Measurements from ENCODE around the gene NBEAL1.
"Not testable (repeated sequence)": the region's sequence is repeated elsewhere in the genome, so short reads cannot be mapped to it uniquely, and the experiment has no call there.

The NBEAL1 gene

DNA sequence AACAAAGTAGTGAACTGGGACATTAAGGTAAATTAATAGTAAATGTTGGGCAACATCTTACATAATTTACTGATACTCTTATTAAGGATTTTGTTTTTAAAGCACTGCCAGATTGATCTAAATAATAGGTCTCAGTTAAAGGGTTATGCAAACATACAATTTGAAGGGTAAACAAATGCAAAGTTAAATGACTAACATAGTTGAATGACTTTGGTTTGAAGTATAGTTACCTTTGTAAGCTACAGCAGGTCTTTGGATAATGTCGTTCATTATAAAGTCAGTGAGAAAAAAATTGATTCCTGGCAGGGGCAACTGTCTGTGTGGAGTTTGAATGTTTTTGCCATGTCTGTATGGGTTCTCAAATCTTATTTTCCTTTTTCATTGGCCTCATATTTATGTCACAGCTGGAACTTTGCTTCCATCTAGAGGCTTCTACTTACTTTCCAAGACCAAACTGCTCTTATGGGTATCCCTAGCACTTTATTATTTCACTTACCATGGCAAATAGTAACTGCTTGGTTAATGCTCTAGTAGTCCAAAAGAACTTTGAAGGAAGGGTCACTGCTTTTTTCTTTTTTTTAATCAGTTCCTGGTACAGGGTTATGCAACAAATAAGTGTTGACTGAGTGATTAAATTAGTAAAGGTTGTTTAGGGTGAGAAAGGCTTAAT lies 107.8 kb downstream of the NBEAL1 start:
- no peak for DNase-seq

DNA sequence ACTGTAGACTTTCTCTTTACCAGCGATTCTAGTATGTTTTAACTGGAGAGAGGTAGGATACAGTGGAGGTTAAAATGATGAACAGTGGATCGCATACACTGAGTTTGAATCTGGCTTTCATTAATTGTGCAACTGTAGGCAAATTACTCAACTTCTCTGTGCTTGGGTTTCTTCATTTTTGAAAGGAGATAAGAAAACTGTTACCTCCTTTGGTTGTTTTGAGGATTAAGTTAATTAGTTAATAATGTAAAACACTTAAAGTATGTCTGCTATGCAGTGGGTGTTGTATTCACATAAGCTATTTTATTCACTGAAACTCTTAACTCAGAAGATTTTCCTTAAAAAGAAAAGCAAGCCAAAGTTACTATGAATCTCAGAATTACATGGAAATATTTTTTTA lies 112.3 kb downstream of the NBEAL1 start:
- DNase-seq = no peak

DNA sequence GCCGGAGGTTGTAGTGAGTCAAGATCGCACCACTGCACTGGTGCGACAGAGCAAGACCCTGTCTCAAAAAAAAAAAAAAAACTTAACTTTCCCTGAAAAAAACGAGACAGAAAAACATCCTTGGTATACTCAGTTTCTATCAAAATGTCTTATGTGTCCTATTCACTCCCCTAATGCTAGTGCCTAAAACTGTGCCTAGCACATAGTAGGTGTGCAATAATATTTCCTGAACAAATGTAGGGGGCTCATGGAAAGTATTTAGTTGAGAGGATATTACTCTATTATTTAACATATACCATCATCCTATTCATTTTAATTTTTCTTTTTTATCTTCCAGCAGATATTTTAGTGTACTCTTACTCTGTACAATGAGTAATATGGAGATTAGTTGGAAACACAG lies 120.4 kb downstream of the NBEAL1 start:
- no peak for DNase-seq

DNA sequence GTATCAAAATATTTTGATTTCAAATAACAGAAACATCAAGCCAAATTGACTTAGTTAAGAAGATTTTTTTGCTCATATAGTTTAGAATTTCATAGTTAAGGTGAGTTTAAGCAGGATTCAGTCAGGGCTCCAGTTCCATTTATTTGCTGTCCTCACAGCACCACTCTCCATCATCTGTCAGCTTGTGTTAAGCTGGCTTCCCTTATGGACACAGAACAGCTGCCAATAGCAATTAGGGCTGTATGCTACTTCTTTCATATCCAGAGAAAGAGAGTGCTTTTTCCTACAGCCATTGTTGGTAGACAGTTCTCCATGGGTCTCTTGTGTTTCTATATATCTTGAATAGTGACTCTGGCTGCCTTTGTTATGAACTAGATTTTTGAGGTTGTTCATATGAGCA lies 128.7 kb downstream of the NBEAL1 start:
- DNase-seq = no peak

DNA sequence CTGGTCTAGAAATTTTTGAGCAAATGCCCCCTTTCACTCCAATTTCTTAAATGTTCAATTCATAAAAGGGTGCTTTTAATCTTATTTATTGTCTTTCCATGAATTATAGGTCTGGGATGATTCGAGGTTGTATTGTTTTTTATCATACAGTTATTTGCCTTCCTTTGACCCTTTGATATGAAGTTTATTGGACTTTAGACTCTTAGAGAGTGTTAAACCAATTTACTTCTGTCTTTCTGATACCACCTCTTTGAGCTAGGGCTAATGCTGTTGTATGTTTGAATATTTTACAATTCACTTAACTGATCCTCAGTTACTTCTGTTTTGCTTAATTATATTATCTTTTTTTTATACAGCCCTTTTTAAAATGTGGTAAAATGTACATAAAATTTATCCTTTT lies 134.5 kb downstream of the NBEAL1 start:
- no peak for DNase-seq

DNA sequence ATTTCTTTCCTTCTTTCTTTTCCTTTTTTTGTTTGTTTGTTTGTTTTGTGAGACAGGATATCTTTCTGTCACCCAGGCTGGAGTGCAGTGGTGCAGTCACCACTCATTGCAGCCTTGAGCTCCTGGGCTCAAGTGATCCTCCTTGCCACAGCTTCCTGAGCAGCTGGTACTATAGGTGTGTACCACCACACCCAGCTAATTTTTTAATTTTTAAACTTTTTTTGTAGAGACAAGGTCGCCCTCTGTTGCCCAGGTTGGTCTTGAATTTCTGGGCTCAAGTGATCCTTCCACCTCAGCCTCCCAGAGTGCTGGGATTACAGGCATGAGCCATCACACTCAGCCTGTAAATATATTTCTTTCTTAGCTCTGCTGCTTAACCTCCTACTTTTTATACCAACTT lies 140.7 kb downstream of the NBEAL1 start:
- no peak for DNase-seq

DNA sequence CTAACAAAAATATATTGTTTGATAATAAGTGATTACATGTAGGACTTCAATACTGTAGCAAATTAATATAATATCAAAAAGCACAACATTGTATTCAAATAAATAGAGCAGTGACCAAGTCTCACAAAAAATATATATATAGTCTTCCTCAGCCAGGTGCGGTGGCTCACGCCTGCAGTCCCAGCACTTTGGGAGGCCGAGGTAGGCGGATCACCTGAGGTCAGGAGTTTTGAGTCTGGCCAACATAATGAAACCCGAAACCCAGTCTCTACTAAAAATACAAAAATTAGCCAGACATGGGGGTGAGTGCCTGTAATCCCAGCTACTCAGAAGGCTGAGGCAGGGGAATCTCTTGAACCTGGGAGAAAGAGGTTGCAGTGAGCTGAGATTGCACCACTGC lies 148.0 kb downstream of the NBEAL1 start:
- DNase-seq = not testable (repeated sequence)

DNA sequence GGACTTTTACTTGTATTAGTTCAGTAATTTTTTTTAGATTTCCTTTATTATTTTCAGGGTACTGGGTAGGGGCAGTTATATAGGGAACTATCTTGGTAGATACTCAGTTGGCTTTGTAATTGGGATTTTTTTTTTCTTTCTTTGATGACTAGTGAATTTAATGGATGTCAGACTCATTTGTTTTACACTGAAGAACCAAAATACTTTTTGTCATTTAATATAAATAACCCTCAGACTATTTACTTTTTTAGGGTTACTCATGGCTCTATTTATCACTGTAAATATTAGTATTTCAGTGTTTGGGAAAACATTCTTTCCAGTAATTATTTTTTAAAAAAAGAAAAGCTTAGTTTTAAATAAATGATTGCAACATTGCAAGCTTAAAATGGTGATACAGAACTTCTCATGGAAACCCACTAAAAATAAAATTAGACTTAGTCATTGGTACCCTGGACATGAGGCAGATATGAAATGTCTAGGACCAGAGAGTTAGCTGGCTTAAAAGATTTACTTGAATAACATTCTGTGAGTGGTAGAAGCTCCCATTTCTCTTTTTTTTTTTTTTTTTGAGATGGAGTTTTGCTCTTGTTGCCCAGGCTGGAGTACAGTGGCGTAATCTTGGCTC lies 149.7 kb downstream of the NBEAL1 start:
- DNase-seq = no peak

DNA sequence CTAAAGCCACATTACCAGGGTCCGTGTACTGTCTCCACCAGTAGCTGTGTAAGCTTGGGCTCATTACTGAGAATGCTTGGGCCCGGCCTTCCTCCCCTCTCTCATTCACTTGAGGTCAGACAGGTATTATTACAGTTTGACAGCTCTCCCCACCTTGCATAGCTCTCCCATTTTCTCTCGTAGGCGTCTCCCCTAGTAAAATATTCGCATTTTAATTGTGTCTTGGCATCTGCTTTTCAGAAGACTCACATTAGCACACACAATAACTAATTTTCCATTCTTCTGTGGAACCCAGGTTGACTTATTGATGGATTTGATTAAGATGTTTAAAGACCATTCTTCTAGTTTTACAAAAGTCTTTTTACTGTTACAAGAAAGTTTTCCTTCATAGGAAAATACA lies 153.1 kb downstream of the NBEAL1 start:
- DNase-seq = no peak

DNA sequence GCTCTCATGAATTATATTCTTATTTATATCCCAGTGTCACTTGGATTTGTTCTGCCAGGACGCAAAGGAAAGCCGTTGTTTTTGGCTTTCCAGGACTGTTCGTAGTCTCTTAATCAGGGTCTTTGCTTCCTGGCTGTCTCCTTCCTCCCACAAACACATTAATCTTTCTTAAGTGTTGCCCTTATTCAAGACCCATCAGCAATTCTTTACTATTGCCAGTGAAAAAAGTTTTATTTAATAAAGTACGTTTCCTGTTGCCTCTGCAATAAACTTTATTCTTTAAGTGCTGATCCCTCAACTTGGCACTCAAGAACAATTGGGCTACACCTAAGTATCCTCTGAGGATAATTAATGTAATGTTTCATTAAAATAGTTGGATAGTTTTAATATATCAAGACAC lies 155.8 kb downstream of the NBEAL1 start:
- DNase-seq = no peak

DNA sequence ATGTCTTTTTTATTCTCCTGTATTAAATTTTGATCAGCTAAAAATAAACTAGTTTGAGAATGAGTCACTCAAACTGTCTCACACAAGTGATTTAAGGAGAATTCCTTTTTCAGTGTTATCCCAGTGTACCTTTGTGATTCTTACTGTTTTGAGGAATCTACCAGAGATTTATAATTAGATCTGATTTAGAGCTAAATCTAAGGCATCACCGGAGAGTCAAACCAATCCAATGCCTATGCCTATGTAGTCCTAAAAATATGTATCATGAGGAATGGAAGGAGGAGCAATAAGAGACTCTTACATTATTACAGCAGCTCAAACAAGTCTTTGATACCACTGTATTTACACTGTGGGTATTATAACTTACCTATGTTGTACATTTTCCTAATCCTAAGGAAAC lies 160.7 kb downstream of the NBEAL1 start:
- no peak for DNase-seq

DNA sequence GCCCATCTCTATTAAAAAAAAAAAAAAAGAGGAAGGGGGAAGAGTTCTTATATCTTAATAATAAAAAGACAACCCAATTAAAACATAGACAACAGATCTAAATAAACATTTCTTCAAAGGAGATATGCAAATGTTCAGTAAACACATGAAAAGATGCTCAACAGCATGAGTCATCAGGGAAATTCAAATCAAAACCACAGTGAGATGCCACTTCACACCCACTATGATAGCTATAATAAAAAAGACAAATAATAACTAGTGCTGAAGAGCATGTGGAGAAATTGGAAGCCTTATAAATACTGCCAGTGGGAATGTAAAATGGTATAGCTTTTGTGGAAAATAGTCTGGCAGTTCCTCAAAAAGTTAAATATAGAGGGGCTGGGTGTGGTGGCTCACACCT lies 162.7 kb downstream of the NBEAL1 start:
- DNase-seq = no peak

DNA sequence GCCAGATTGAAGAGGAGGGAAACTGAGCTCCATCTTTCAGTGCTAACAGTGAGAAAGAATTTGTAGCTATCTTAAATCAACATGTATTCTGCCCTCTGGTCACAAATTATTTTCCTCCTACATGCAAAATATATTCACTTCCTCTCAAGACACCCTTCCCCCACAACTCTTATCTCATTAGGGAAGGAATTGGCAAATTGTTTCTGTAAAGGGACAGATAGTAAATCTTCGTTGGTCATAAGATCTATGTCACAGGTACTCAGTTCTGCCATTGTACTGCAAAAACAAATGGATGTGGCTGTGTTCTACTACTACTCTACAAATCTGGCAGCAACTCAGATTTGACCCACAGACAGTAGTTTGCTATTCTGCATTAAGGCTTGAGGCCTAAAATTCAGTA lies 171.2 kb downstream of the NBEAL1 start:
- no peak for DNase-seq

DNA sequence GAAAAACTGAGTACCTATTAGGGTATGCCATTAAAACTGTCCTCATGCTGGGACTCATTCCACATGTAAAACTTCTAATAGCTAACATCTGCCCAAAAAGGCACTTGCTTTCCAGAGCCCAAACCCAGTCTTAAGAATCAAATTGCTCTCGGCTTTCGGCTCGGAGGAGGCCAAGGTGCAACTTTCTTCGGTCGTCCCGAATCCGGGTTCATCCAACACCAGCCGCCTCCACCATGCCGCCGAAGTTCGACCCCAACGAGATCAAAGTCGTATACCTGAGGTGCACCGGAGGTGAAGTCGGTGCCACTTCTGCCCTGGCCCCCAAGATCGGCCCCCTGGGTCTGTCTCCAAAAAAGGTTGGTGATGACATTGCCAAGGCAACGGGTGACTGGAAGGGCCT lies 175.9 kb downstream of the NBEAL1 start:
- not testable (repeated sequence) for DNase-seq

DNA sequence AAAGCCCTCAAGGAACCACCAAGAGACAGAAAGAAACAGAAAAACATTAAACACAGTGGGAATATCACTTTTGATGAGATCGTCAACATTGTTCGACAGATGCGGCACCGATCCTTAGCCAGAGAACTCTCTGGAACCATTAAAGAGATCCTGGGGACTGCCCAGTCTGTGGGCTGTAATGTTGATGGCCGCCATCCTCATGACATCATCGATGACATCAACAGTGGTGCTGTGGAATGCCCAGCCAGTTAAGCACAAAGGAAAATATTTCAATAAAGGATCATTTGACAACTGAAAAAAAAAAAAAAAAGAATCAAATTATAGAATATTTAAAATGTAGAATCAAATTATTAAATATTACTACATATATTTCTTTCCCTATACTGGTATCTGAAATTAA lies 176.4 kb downstream of the NBEAL1 start:
- not testable (repeated sequence) for DNase-seq

DNA sequence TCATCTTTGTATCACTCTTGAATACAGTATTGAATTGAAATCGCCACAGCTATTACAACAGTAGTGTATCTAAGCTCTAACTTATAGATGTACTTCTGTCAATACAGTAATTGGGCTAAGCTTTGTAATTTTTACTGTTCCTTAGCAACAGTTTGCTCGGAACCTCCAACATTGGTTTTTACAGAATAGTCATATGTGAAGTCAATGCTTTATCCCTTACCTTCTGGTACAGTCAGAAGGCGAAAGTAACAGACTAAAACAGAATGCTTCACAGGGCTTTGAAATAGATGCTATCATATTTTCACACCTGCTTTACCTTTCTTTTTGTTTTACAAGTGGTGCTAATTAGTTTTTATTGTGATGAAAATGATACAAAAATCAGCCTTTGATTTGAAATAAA lies 177.3 kb downstream of the NBEAL1 start:
- no peak for DNase-seq

DNA sequence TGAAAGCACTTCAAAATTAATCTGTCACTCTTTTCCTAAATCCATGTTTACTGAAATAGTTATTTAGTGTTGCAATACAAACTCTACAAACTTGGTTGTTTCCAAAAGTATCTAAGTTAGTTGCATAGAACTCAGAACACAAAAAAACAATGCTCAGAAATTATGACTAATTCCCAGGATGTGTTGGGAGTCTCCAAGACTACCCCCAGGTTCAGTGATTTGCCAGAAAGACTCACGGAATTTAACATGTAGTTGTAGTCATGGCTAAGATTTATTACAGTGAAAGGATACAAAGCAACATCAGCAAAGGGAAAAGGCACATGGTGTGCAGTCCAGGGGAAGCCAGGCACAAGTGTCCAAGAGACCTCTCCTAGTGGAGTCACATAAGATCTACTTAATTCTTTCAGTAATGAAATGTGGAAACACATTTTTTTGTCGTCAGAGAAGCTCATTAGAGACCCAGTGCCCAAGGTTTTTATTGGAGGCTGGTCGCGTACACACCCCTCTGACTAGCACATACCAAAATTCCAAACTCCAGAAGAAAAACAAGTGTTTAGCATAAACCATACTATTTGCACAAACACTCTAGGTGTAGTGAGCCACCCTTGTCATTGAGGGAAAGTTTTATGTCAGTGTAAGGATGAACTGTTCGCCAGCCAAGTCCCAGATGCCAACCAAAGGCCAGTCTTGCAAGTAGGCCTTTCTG lies 180.8 kb downstream of the NBEAL1 start:
- DNase-seq = no peak

DNA sequence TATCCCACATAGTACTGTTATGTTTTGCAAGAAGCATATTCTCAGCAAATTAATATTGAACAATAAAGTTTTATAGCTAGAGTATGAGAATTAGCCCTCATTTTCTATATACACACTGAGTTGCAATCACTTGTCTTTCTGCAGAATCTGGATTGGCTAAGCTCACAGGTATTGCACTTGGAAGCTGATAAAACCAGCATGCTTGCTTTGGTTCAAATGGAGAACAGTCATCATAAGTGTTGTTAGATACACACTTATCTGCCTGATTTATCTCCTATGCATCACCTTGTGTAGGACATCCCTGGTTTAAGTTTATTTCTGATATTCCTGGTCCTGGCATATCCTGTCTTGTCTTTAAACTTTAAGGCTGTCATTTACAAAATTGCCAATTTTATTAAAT lies 186.2 kb downstream of the NBEAL1 start:
- DNase-seq = no peak

DNA sequence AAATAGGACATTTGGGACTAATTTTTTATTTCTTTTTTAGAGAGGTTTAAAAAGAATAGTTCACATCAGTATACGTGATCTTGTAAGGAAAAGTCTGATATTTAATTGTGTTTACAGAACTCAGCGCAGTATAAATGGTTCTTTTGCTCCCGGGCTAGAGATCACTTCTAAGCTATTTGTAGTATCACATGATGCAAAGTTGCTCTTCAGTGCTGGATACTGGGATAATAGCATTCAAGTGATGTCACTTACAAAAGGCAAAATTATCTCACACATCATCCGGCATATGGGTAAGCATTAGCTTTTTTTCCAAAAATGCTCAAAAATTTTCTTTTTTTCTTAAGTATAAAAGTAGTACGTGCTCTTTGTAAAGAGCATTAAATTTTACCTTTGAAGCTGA lies 186.8 kb downstream of the NBEAL1 start:
- DNase-seq = no peak

DNA sequence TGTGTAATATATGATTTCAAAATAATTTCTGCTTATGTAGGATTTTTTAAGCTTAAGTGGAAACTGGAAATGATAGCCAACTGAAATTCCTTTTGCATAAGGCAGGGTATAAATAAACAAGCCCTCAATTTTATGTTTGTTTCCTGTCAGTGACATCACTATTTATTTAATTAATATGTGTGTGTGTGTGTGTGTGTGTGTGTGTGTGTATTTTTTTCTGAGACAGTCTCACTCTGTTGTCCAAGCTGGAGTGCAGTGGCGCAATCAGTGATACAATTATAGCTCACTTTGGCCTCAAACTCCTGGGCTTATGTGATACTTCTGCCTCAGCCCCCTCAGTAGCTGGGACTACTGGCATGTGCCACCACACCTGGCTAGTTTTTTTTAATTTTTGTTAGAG lies 194.9 kb downstream of the NBEAL1 start:
- DNase-seq = no peak

DNA sequence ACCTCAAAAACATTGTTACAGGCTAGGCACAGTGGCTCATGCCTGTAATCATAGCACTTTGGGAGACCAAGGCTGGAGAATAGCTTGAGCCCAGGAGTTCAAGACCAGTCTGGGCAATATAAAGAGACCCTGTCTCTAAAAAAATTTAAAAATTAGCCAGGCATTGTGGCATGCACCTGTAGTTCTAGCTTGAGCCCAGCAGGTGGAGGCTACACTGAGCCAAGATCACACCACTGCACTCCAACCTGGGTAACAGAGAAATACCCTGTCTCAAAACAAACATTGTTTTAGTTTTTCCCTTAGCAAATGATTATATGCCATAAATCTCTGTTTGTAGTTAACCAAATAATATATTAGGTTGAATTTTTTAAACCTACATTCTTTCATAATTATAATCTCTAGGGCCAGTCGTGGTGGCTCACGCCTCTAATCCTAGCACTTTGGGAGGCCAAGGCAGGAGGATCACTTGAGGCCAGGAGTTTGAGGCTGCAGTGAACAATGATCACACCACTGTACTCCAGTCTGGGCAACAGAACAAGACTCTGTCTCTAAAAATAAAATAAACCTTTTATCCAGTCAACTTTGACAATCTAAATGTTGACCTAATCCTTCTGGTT lies 210.9 kb downstream of the NBEAL1 start:
- DNase-seq = no peak

DNA sequence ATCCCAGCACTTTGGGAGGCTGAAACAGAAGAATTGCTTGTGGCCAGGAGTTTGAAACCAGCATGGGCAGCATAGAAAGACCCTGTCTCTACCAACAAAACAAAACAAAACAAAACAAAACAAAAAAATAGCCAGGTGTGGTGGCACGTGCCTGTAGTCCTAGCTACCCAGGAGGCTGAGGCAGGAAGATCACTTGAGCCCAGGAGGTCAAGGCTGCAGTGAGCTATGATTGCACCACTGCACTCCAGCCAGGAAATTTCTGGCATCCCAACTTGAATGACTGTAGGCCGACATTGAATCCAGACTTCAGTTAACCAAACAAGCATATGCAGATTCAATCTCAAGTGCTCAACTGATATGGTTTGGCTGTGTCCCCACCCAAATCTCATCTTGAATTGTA lies 215.0 kb downstream of the NBEAL1 start:
- not testable (repeated sequence) for DNase-seq

DNA sequence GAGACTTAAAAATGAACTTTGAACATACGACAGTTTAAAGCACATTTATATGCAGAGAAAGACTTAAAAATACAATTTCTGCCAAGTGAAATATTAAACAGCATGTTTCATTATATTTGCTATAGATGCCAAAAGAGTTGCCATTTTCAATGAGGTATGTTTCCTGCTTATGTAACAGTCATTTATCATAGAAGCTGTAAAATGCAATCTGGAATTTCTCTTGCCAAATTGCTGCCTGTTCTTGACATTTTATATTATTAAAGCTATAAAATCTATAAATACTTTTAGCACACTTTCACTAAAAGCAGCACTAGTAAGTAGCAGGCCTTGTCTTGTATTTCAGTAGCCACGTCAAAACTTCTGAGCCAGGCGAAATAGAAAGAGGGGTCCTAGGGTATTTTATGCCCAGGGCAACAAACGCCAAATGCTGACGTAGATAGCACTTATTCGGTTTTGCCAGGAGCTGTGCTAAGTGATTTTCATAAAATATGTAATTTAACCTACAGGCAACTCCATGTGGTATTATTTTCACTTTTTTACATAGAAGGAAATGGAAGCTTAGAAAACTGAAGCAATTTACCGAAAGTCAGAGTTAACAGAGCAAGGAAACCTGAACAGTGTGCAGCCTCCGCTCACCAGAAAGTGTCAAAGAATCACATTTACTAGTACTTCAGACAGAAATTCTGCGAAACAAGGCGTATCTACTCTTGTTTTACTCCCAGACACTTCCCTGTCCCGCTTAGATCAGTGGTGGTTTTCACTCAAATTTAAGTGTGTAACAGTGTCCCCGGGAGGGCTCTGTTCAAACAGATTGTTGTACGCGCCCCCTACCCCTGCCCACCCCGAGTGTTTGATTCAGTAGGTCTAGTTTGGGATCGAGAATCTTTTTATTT lies 222.9 kb downstream of the NBEAL1 start:
- DNase-seq = no peak
